Heart right ventricle (tissue), 16 donors: ENCODE data around the gene COLGALT1. TPM values are rescaled to one million over a fixed set of nuclear protein-coding genes. Genes with fewer than 3 reads are reported as not detected.
A peak's percentile ranks its signal among the peaks of the same experiment; 100 is the strongest.

ENCODE experiments used
- ATAC-seq, 8 donors: fragments of 200-7000 bp; cut with Tn5 transposase; one replicate each; pipeline ENCODE4 v1.9.1; 2020; ENCODE audit warnings: mild to moderate bottlenecking in 8 of 8, moderate library complexity in 8 of 8, moderate number of reproducible peaks in 1 of 8
- DNase-seq, 2 donors: peaks; one replicate each; pipeline ENCODE4 v3.0.0-alpha.2; 2020
- H3K27ac ChIP-seq, 10 donors: fragments of 200-600 bp; sonication (generic) in 2 of 10; one replicate each; pipeline versions ENCODE4 v1.5.0 to v1.8.0; 2020 to 2022; ENCODE audit warnings: mild to moderate bottlenecking in 3 of 10
- H3K27me3 ChIP-seq, 7 donors: fragments of 200-600 bp; one replicate each; pipeline ENCODE4 v1.8.0; 2021 to 2022; ENCODE audit warnings: mild to moderate bottlenecking in 2 of 7
- H3K36me3 ChIP-seq, 9 donors: fragments of 200-600 bp; sonication (generic) in 1 of 9; one replicate each; pipeline versions ENCODE4 v1.5.0 to v1.8.0; 2020 to 2022; ENCODE audit warnings: mild to moderate bottlenecking in 2 of 9
- H3K4me1 ChIP-seq, 9 donors: fragments of 200-600 bp; sonication (generic) in 1 of 9; one replicate each; pipeline versions ENCODE4 v1.5.0 to v1.8.0; 2020 to 2022; ENCODE audit warnings: mild to moderate bottlenecking in 4 of 9
- H3K4me3 ChIP-seq, 10 donors: fragments of 200-600 bp; sonication (generic) in 2 of 10; one replicate each; pipeline versions ENCODE4 v1.5.0 to v1.8.0; 2020 to 2022; ENCODE audit warnings: mild to moderate bottlenecking in 7 of 10, moderate library complexity in 2 of 10
- H3K9me3 ChIP-seq, 11 donors: fragments of 200-600 bp in 10 of 11; sonication (generic) in 2 of 11; one replicate each; pipeline versions ENCODE4 v1.5.0 to v1.8.0; 2013 to 2022; ENCODE audit warnings: mild to moderate bottlenecking in 2 of 11, control low read depth in 1 of 11, moderate library complexity in 1 of 11
- CTCF ChIP-seq, 9 donors: fragments of 200-600 bp; sonication (generic) in 2 of 9; IDR thresholded peaks; one replicate each; pipeline versions ENCODE4 v1.5.0 to v1.8.0; 2021 to 2022; ENCODE audit warnings: antibody characterized with exemption in 9 of 9, mild to moderate bottlenecking in 5 of 9, moderate library complexity in 1 of 9
- WGBS, 2 donors: extraction: QIAGEN DNeasy Blood & Tissue Kit; methylation state at CpG; one replicate each; pipeline ENCODE4 v1.1.7; 2013; ENCODE audit warnings: inconsistent platforms in 1 of 2; 5-methylcytosine and 5-hydroxymethylcytosine counted together
- intact Hi-C, 10 donors: fragments of 100-400 bp; cut with DNase I; formaldehyde crosslinking; loops; one replicate each; pipeline versions ENCODE4 v1.11.1 to v1.14.2; 2022
- polyA plus RNA-seq, 2 donors: library from polyadenylated mRNA; stranded (reverse); fragments of 200-250 nt; gene quantifications; one replicate each; pipeline ENCODE4 v1.2.3, GENCODE V29; 2013
- total RNA-seq, 10 donors: library from RNA; stranded (reverse); fragmentation: NEBNext Ultra II Directional in 3 of 10; extraction: Animal tissue kit (Norgen Biotek cat#: 25700) in 3 of 10; gene quantifications; one replicate each; pipeline versions ENCODE4 v1.2.1 to v1.2.4, GENCODE V29; 2021 to 2023
- donor health status: Arrhythmogenic right ventricular cardiomyopathy.
- donor health status: ischemic (EF 13 %, LVEDD 7.1; RV severe dilation, severe dysfunction).
- donor health status: healthy with polysubstance abuse.
- donor health status: DM: no; HTN: yes; CAD: no.
- donor health status: DM: no; HTN: no; CAD: no.
- donor health status: ischemic (EF 25% LVEDD 6.9; RV normal size, moderate dysfunction).
- donor health status: ischemic (EF 25% LVEDD 5.7; RV mildly dilated, moderate dysfunction).
- donor health status: healthy.
- donor health status: DM: yes; HTN: yes; CAD: no.
- donor health status: Ischemic cardiomyopathy.
- donor health status: ischemic (EF 35%, LVEDD 5.7; RV mildly dilated, moderate dysfunction).
- donor health status: nonischemic (EF 11% LVEDD 7.7; RV severe dilation, severe dysfunction).
- donor health status: DM: yes; HTN: yes; CAD: no.
- donor health status: PGD.
- donor health status: ischemic (EF 29% LVEDD 5.4; RV normal size, mild dysfunction).
- donor health status: nonischemic (EF 23%, LVEDD 6.1; RV moderate dilation, normal function).

The COLGALT1 gene
- total and polyA plus RNA-seq, 12 donors: 19.7 to 73.8 (median 29.3) TPM

GRCh38 chr19:17562097-17562496 lies 6.6 kb downstream of the COLGALT1 start:
- intact Hi-C loops: loop anchor here in 1 of 10 donors (10.0 kb wide), 1 partner anchor 47 kb away; the partner anchor contains the start of gene PGLS
- no peak for TF ChIP-seq CTCF (IDR thresholded peaks at IDR 0.05)
- peaks cover 0 to 100% (median 18%) of the 10 kb centered on the region in 9 donors for H3K36me3 ChIP-seq
- peak overlapping the region in 4 of 10 donors; percentile 16 to 88 (median 53) for H3K27ac ChIP-seq
- H3K27me3 ChIP-seq: no peaks in the 10 kb centered on the region
- peaks cover 2 to 72% (median 42%) of the 10 kb centered on the region in 9 donors for H3K4me1 ChIP-seq
- H3K4me3 ChIP-seq: no peak overlapping the region
- ATAC-seq: no peak
- DNase-seq: no peak
- 95 to 98% methylated on average over 4 of the region's 4 CpGs for WGBS, 2 donors
- H3K9me3 ChIP-seq: no peaks in the 10 kb centered on the region

GRCh38 chr19:17562561-17562960 lies 7.1 kb downstream of the COLGALT1 start:
- intact Hi-C loops: loop anchor here in 1 of 10 donors (10.0 kb wide), 1 partner anchor 48 kb away; the partner anchor contains the start of gene PGLS
- no peak for TF ChIP-seq CTCF (IDR thresholded peaks at IDR 0.05)
- Histone ChIP-seq H3K27ac (peak overlapping the region in 2 of 10 donors; percentile 80 to 88), H3K4me1 (peaks cover 2 to 68% (median 38%) of the 10 kb centered on the region in 9 donors), H3K4me3 (no peak overlapping the region), H3K27me3 (no peaks in the 10 kb centered on the region), H3K9me3 (no peaks in the 10 kb centered on the region), H3K36me3 (peaks cover 0 to 100% (median 23%) of the 10 kb centered on the region in 9 donors)
- DNase-seq (no peak), ATAC-seq (no peak)
- 80 to 84% methylated on average over 11 of the region's 11 CpGs for WGBS, 2 donors

GRCh38 chr19:17564781-17565180 lies 9.3 kb downstream of the COLGALT1 start:
- no peaks in the 10 kb centered on the region for H3K9me3 ChIP-seq
- ATAC-seq (peak in 1 of 8 donors; percentile 24), DNase-seq (no peak)
- TF ChIP-seq CTCF (IDR thresholded peaks at IDR 0.05): no peak
- no peaks in the 10 kb centered on the region for H3K27me3 ChIP-seq
- intact Hi-C loops: loop anchor here in 1 of 10 donors (10.0 kb wide), 1 partner anchor 50 kb away; the partner anchor contains the start of gene PGLS
- H3K4me3 ChIP-seq: no peak overlapping the region
- H3K4me1 ChIP-seq: peaks cover 2 to 54% (median 30%) of the 10 kb centered on the region in 9 donors
- 9 to 20% methylated on average over 6 of the region's 6 CpGs for WGBS, 2 donors
- H3K36me3 ChIP-seq: peaks cover 0 to 100% (median 37%) of the 10 kb centered on the region in 9 donors
- H3K27ac ChIP-seq: peak overlapping the region in 7 of 10 donors; percentile 36 to 71 (median 51)

GRCh38 chr19:17565611-17566010 lies 10.2 kb downstream of the COLGALT1 start:
- 49 to 51% methylated on average over 3 of the region's 3 CpGs for WGBS, 2 donors
- H3K36me3 ChIP-seq: peaks cover 0 to 100% (median 37%) of the 10 kb centered on the region in 9 donors

More at GRCh38 chr19:17565611-17566010, 10.2 kb downstream of the COLGALT1 start:
- DNase-seq: no peak
- H3K4me3 ChIP-seq: no peak overlapping the region
- H3K27me3 ChIP-seq: no peaks in the 10 kb centered on the region
- intact Hi-C loops: loop anchor here in 1 of 10 donors (10.0 kb wide), 1 partner anchor 51 kb away; the partner anchor contains the start of gene PGLS
- no peak for TF ChIP-seq CTCF (IDR thresholded peaks at IDR 0.05)
- H3K4me1 ChIP-seq: peaks cover 2 to 46% (median 22%) of the 10 kb centered on the region in 9 donors
- H3K27ac ChIP-seq: peak overlapping the region in 9 of 10 donors; percentile 15 to 71 (median 46)
- ATAC-seq: peak in 5 of 8 donors; percentile 41 to 64 (median 45)
- H3K9me3 ChIP-seq: no peaks in the 10 kb centered on the region
